Stimulated activated CD4-positive, alpha-beta T cell treated with anti-CD3 and anti-CD28 coated beads, Interleukin-4, amount 100 ng/mL, for 24 hours (primary cell): ENCODE measurements around the gene EPHX1.
A peak's percentile ranks its signal among the peaks of the same experiment; 100 is the strongest.

Experiments
- DNase-seq: peaks from one replicate; pipeline ENCODE4 v3.0.0-alpha.2; 2020

EPHX1 gene

GRCh38 chr1:225865514-225865913 lies 55.6 kb downstream of the EPHX1 start:
- DNase-seq: no peak

- DNase-seq: peak; percentile 79
Measured at GRCh38 chr1:225866061-225866837, 56.3 kb downstream of the EPHX1 start.

- DNase-seq: no peak
Measured at GRCh38 chr1:225866981-225867380, 57.1 kb downstream of the EPHX1 start.

- no peak for DNase-seq
Measured at GRCh38 chr1:225868631-225869330, 58.9 kb downstream of the EPHX1 start.

GRCh38 chr1:225870911-225871310 lies 61.0 kb downstream of the EPHX1 start:
- no peak for DNase-seq

- no peak for DNase-seq
Measured at GRCh38 chr1:225871359-225872074, 61.6 kb downstream of the EPHX1 start.

GRCh38 chr1:225872075-225872430 lies 62.1 kb downstream of the EPHX1 start:
- DNase-seq: no peak

- DNase-seq: no peak
Measured at GRCh38 chr1:225873281-225873850, 63.4 kb downstream of the EPHX1 start.

GRCh38 chr1:225874431-225874830 lies 64.5 kb downstream of the EPHX1 start:
- DNase-seq: no peak

- DNase-seq: no peak
Measured at GRCh38 chr1:225875044-225875815, 65.3 kb downstream of the EPHX1 start.

GRCh38 chr1:225876900-225877510 lies 67.1 kb downstream of the EPHX1 start:
- DNase-seq: no peak

- DNase-seq: no peak
Measured at GRCh38 chr1:225877580-225877979, 67.7 kb downstream of the EPHX1 start.

- no peak for DNase-seq
Measured at GRCh38 chr1:225878282-225878681, 68.4 kb downstream of the EPHX1 start.

GRCh38 chr1:225879521-225880221 lies 69.7 kb downstream of the EPHX1 start:
- peak; percentile 38 for DNase-seq

- DNase-seq: no peak
Measured at GRCh38 chr1:225880222-225880588, 70.3 kb downstream of the EPHX1 start.

- no peak for DNase-seq
Measured at GRCh38 chr1:225880636-225881035, 70.7 kb downstream of the EPHX1 start.

- DNase-seq: peak; percentile 36
Measured at GRCh38 chr1:225881081-225881958, 71.4 kb downstream of the EPHX1 start.

- DNase-seq: peak; percentile 88
Measured at GRCh38 chr1:225881959-225882693, 72.2 kb downstream of the EPHX1 start, which contains the start of gene TMEM63A. Gene TMEM63A (minus strand): TSS chr1:225882380. CDS start chr1:225877580, 4,800 bp downstream.
